Prostate gland (tissue), 2 donors: ENCODE measurements around the gene CLPTM1L. TPM values are rescaled to one million over a fixed set of nuclear protein-coding genes. Genes with fewer than 3 reads are reported as not detected.
"Not testable (repeated sequence)": the region's sequence is repeated elsewhere in the genome, so short reads cannot be mapped to it uniquely, and the experiment has no call there.

ENCODE experiments used
- DNase-seq: peaks from one replicate; pipeline ENCODE4 v3.0.0-alpha.2; 2019; ENCODE audit warnings: low spot score
- H3K27ac ChIP-seq, 2 donors: fragments of 200-600 bp; sonication (generic); 2 replicates each; pipeline ENCODE4 v1.5.1; 2017 to 2019
- H3K27me3 ChIP-seq: fragments of 200-600 bp; sonication (generic); replicated peaks from 2 replicates; pipeline ENCODE4 v1.5.1; 2019; ENCODE audit not compliant: insufficient read depth
- H3K36me3 ChIP-seq, 2 donors: fragments of 200-600 bp; sonication (generic); 1 replicate in 1 of 2; 2 replicates in 1 of 2; pipeline versions ENCODE4 v1.5.1 to v1.8.1; 2017 to 2019
- H3K4me1 ChIP-seq: fragments of 200-600 bp; sonication (generic); replicated peaks from 2 replicates; pipeline ENCODE4 v1.5.1; 2019
- H3K4me3 ChIP-seq, 2 donors: fragments of 200-600 bp; sonication (generic); 2 replicates each; pipeline ENCODE4 v1.5.1; 2017 to 2019
- H3K9me3 ChIP-seq: fragments of 200-600 bp; sonication (generic); 2 replicates; pipeline ENCODE4 v1.5.1; 2017
- POLR2A ChIP-seq: fragments of 450-650 bp; IDR thresholded peaks from one replicate; pipeline ENCODE4 v1.6.1; 2016; ENCODE audit warnings: antibody characterized with exemption, mild to moderate bottlenecking
- POLR2AphosphoS5 ChIP-seq: sonication (generic); formaldehyde crosslinking; IDR thresholded peaks from one replicate; pipeline ENCODE4 v1.6.1; 2017; ENCODE audit warnings: antibody characterized with exemption
- WGBS: methylation state at CpG from one replicate; pipeline ENCODE4 v1.1.5; 2018; 5-methylcytosine and 5-hydroxymethylcytosine counted together
- intact Hi-C: fragments of 100-400 bp; cut with DNase I; formaldehyde crosslinking; loops from one replicate; pipeline ENCODE4 v1.14.2; 2022
- total RNA-seq, 2 donors: library from RNA; depleted of rRNA; stranded (reverse); fragments of >200 nt; gene quantifications; one replicate each; pipeline ENCODE4 v1.1.0, GENCODE V29; 2016
- TF ChIP-seq, protein P1 (sequence below), 4 experiments: fragments of 200-600 bp in 2 of 4; fragments of 450-650 bp in 2 of 4; sonication (generic) in 2 of 4; IDR thresholded peaks; 1 replicate in 3 of 4; 2 replicates in 1 of 4; pipeline ENCODE4 v1.5.1; 2016 to 2019; ENCODE audit warnings: antibody characterized with exemption in 4 of 4, mild to moderate bottlenecking in 2 of 4, moderate library complexity in 2 of 4

Gene CLPTM1L
- total RNA-seq, 2 donors from 2014 or later, result 105 to 135 TPM

DNA sequence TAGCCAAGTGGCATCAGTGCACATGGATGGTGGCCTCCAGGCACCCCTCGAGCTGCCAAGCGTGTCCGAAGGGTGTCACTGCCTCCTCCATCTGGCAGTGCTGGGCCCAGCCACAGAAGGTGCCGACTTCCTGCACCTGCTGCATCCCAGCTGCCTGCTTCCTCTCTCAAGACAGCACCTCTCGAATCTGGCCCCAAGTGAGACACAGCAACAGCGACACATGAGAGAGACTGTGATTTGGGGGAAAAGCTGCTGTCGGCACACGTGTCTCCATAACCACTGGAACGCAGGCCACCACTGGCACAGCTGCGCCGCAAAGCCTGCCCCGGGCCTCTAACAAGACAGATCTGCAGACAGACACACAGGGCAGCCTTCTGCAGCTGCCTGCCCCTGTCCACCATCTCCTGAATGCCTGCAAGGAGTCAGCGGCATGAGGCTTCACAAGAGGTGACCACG lies 8.8 kb downstream of the CLPTM1L start:
- intact Hi-C loops, result no loop called here
- no peaks in the 10 kb centered on the region for H3K4me1 ChIP-seq
- no peak for DNase-seq
- no peak overlapping the region for H3K27ac ChIP-seq
- 95% methylated on average over 14 of the region's 14 CpGs for WGBS
- H3K36me3 ChIP-seq, result peaks cover 6 to 12% of the 10 kb centered on the region in 2 donors
- TF ChIP-seq POLR2AphosphoS5 (no peak), POLR2A (no peak)
- TF ChIP-seq, protein P1, sequence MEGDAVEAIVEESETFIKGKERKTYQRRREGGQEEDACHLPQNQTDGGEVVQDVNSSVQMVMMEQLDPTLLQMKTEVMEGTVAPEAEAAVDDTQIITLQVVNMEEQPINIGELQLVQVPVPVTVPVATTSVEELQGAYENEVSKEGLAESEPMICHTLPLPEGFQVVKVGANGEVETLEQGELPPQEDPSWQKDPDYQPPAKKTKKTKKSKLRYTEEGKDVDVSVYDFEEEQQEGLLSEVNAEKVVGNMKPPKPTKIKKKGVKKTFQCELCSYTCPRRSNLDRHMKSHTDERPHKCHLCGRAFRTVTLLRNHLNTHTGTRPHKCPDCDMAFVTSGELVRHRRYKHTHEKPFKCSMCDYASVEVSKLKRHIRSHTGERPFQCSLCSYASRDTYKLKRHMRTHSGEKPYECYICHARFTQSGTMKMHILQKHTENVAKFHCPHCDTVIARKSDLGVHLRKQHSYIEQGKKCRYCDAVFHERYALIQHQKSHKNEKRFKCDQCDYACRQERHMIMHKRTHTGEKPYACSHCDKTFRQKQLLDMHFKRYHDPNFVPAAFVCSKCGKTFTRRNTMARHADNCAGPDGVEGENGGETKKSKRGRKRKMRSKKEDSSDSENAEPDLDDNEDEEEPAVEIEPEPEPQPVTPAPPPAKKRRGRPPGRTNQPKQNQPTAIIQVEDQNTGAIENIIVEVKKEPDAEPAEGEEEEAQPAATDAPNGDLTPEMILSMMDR (IDR thresholded peaks at IDR 0.05), result no peak
- H3K9me3 ChIP-seq, result no peaks in the 10 kb centered on the region
- no peaks in the 10 kb centered on the region for H3K27me3 ChIP-seq
- no peak overlapping the region for H3K4me3 ChIP-seq

DNA sequence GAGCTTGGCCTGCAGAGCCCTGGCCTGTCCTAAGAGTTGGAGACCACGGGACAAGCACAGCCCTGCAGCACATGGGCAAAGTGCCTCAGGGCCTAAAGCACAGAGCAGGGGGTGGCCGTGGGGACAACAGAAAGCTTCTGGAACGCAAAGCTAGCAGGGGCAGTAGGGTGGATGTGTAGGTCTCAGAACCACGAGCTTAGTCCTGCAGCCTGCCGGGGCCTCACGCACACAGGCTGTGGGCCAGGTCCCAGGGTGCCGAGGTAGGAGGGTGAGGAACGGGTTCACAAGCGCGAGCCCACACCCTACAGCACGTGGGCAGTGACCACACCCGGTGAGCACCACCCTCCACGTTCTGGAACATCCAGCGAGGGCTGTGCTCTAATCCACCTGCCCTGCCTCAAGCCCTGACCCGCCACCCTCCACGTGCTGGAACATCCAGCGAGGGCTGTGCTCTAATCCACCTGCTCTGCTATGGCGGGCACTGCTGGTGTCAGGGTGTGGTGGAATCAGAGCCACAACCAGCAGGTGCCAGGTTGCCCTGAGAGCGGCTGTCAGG lies 9.3 kb downstream of the CLPTM1L start:
- WGBS, result 90% methylated on average over 19 of the region's 19 CpGs
- intact Hi-C loops, result no loop called here
- Histone ChIP-seq H3K9me3 (no peaks in the 10 kb centered on the region), H3K4me3 (no peak overlapping the region), H3K27ac (no peak overlapping the region), H3K4me1 (no peaks in the 10 kb centered on the region), H3K27me3 (no peaks in the 10 kb centered on the region), H3K36me3 (peaks cover 6 to 12% of the 10 kb centered on the region in 2 donors)
- TF ChIP-seq, protein P1 (IDR thresholded peaks at IDR 0.05), result no peak
- TF ChIP-seq POLR2AphosphoS5 (no peak), POLR2A (no peak)
- DNase-seq, result no peak

DNA sequence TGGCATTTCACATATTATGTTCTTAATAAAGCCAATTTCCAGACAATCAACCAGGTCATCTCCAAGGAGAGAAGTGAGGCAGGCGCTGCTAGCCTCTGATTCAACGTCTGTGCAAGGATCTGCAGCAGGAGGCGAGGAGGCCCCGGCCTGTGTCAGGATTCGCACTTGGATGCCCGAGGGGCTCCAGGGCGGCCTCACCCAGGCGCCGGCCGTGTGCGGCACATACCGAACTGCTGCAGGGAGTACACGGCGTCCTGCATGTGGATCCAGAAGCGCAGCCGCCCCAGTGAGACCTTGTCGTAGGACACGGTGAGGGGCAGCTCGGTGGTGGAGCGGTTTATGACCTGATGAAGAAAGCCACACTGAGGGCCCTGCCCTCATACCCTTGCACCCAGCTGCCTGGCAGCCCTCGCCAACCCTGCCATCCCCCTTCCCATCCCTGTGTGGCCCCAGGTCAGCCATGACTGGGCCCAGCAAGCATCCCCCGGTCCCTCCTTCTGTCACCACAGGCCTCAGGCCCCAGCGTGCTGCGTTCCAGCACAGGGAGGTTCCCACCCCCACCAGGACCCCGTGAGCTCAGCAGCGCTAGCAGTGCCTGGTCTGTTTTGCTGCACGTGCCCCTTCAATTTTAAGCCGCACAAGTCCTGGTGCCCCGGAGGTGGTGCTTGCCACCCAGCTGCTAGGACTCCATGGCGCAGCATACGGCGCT lies 9.9 kb downstream of the CLPTM1L start:
- TF ChIP-seq POLR2AphosphoS5 (no peak), POLR2A (no peak)
- TF ChIP-seq, protein P1 (IDR thresholded peaks at IDR 0.05), result no peak
- no peaks in the 10 kb centered on the region for H3K27me3 ChIP-seq
- H3K36me3 ChIP-seq, result peaks cover 6 to 12% of the 10 kb centered on the region in 2 donors
- DNase-seq, result no peak
- no peak overlapping the region for H3K27ac ChIP-seq
- H3K4me1 ChIP-seq, result no peaks in the 10 kb centered on the region
- WGBS, result 95% methylated on average over 31 of the region's 32 CpGs
- H3K9me3 ChIP-seq, result no peaks in the 10 kb centered on the region
- intact Hi-C loops, result no loop called here
- no peak overlapping the region for H3K4me3 ChIP-seq

DNA sequence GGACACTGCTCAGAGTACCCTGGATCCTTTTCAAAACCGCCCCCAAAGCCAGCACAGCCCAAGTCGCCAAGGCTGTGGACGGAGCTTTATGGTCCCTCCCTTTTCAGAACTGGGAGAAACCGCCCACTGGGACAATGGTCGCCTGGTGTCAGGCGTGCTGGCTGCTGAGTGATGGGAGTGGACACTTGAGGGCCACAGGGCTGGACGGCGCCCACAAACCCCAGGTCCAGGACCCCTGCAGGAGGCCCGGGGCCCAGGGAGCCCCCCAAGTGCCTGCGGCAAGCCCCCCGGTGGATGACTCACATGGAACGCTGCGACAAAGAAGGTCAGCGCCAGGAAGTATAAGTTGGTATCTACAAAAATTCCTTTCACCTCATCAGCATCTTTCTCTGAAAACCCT lies 10.9 kb downstream of the CLPTM1L start:
- intact Hi-C loops, result no loop called here
- no peaks in the 10 kb centered on the region for H3K9me3 ChIP-seq
- H3K36me3 ChIP-seq, result peaks cover 6 to 12% of the 10 kb centered on the region in 2 donors
- no peaks in the 10 kb centered on the region for H3K4me1 ChIP-seq
- TF ChIP-seq, protein P1 (IDR thresholded peaks at IDR 0.05), result no peak
- no peak for TF ChIP-seq POLR2A
- TF ChIP-seq POLR2AphosphoS5, result no peak
- H3K4me3 ChIP-seq, result no peak overlapping the region
- DNase-seq, result no peak
- 95% methylated on average over 14 of the region's 14 CpGs for WGBS
- no peak overlapping the region for H3K27ac ChIP-seq
- no peaks in the 10 kb centered on the region for H3K27me3 ChIP-seq

DNA sequence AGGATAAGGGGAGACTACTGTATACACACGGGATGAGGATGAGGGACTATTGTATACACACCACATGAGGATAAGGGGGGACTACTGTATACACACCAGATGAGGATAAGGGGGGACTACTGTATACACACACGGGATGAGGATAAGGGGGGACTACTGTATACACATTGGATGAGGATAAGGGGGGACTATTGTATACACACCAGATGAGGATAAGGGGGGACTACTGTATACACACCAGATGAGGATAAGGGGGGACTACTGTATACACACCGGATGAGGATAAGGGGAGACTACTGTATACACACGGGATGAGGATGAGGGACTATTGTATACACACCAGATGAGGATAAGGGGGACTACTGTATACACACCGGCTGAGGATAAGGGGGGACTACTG lies 11.6 kb downstream of the CLPTM1L start:
- H3K4me1 ChIP-seq, H3K9me3 ChIP-seq, H3K4me3 ChIP-seq, DNase-seq, H3K27ac ChIP-seq, H3K27me3 ChIP-seq, intact Hi-C loops: not testable (repeated sequence)
- H3K36me3 ChIP-seq, result peaks cover 6 to 12% of the 10 kb centered on the region in 2 donors
- WGBS, result 83% methylated on average over 5 of the region's 5 CpGs
